ENCODE data around the gene AGFG2.

The AGFG2 gene

GRCh38 chr7:100606313-100606712 lies 67.3 kb downstream of the AGFG2 start:
- peaks cover 10% of the 10 kb centered on the region; the same call in 1 of the 2 replicates for H3K4me1 ChIP-seq (ENCODE audit: insufficient read depth, low read length)
- no peaks in the 10 kb centered on the region for H3K9me3 ChIP-seq (ENCODE audit: control insufficient read depth, insufficient read depth, low read length)
- H3K9ac ChIP-seq (ENCODE audit: low read depth, low read length), result no peak overlapping the region
- H3K36me3 ChIP-seq (ENCODE audit: insufficient read depth, low read length), result no peaks in the 10 kb centered on the region

GRCh38 chr7:100607111-100607510 lies 68.1 kb downstream of the AGFG2 start:
- no peaks in the 10 kb centered on the region for H3K9me3 ChIP-seq (ENCODE audit: control insufficient read depth, insufficient read depth, low read length)
- H3K4me1 ChIP-seq (ENCODE audit: insufficient read depth, low read length), result peaks cover 3% of the 10 kb centered on the region; the same call in 1 of the 2 replicates
- no peak overlapping the region for H3K9ac ChIP-seq (ENCODE audit: low read depth, low read length)
- H3K36me3 ChIP-seq (ENCODE audit: insufficient read depth, low read length), result no peaks in the 10 kb centered on the region

DNA sequence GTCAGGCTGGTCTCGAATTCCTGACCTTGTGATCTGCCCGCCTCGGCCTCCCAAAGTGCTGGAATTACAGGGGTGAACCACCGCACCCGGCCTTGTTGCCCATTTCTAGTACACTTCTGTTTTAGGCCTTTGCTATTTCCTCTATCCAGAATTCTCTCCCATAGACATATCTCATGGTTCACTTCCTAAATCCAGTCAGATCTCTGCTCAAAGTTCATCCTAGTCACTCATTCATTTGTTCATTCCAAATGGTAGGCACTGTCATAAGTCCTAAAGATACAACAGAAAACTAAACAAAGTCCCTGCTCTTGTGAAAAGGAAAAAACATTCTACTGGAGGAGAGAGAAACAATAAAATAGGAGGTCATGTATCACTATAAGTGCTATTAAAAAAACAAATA lies 71.0 kb downstream of the AGFG2 start:
- Histone ChIP-seq H3K36me3 (ENCODE audit: insufficient read depth, low read length) (no peaks in the 10 kb centered on the region), H3K9ac (ENCODE audit: low read depth, low read length) (no peak overlapping the region), H3K9me3 (ENCODE audit: control insufficient read depth, insufficient read depth, low read length) (no peaks in the 10 kb centered on the region), H3K4me1 (ENCODE audit: insufficient read depth, low read length) (no peaks in the 10 kb centered on the region; the same call in 1 of the 2 replicates)

DNA sequence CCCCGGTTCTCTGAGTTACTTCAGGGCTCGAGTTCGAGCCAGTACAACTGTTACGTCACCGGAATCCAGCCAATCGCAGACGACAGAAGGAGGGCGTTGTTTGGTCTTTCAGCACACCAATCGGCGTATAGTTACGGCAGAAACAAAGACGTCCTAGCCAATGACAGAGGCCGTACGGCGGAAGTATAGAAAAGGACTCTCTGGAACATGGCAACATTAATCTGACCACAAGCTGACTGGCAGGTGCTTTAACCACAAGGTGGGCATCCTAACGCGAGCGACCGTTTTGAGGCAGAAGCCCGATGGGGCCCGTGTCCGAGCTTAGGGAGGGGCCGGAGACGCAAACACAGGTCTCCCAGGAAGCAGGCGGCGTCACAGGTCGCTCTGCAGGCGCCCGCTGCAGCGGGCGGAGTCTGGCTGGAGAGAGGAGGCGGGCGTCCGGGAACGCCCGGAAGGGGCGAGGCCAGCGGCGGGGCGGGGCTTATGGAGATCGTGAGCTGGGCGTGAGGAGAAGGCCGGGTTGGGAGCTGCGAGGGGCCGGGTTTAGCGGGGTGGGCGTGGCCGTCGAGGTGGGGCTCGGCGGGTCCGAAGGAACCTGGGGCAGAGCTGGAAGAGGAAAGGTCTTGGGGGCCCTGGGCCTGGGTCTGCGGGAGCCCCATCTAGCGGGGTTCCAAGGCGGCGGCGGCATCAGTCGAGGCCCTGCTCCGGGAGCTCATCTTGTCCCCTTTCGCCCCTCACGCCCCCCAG lies 73.2 kb downstream of the AGFG2 start, which contains the start of gene MOSPD3:
Gene MOSPD3, plus strand, starts transcription at position 558 of the 747 bp plus-strand sequence. CDS start 252 bp downstream, outside the sequence.
- peak within 1 kb of the TSS; percentile 90 for H3K9ac ChIP-seq (ENCODE audit: low read depth, low read length)
- no peaks in the 10 kb centered on the region for H3K4me1 ChIP-seq (ENCODE audit: insufficient read depth, low read length)
- H3K9me3 ChIP-seq (ENCODE audit: control insufficient read depth, insufficient read depth, low read length), result no peaks in the 10 kb centered on the region
- H3K36me3 ChIP-seq (ENCODE audit: insufficient read depth, low read length), result no peaks in the 10 kb centered on the region

DNA sequence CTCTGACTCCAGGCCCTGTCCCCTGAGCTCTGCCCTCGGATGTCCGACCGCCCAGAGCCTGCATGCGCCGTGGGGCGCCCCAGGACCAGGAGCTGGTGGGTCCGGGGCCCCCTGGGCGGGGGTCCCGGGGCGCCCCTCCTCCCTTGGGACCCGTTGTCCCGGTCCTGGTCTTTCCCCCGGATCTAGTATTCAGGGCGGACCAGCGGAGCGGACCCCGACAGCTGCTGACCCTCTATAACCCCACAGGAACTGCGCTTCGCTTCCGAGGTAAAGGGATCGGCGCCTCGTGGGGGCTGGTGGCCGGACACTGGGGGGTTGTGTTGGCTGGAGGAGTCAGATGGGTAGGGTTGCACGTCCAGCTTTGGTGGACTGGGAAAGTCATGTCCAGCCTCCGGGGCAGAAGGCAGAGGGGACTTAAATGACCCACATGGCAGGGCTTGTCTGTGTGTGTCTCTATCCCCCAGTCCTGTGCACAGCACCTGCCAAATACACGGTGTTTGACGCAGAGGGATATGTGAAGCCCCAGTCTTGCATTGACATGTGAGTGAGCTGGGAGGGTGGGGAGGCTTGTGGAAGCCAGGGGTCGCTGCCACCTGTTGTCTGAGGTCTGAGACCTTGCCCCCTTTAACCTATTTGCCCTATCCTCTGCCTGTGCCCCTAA lies 73.9 kb downstream of the AGFG2 start:
- H3K4me1 ChIP-seq (ENCODE audit: insufficient read depth, low read length), result no peaks in the 10 kb centered on the region
- H3K36me3 ChIP-seq (ENCODE audit: insufficient read depth, low read length), result no peaks in the 10 kb centered on the region
- no peaks in the 10 kb centered on the region for H3K9me3 ChIP-seq (ENCODE audit: control insufficient read depth, insufficient read depth, low read length)
- peak overlapping the region; percentile 90 for H3K9ac ChIP-seq (ENCODE audit: low read depth, low read length)

DNA sequence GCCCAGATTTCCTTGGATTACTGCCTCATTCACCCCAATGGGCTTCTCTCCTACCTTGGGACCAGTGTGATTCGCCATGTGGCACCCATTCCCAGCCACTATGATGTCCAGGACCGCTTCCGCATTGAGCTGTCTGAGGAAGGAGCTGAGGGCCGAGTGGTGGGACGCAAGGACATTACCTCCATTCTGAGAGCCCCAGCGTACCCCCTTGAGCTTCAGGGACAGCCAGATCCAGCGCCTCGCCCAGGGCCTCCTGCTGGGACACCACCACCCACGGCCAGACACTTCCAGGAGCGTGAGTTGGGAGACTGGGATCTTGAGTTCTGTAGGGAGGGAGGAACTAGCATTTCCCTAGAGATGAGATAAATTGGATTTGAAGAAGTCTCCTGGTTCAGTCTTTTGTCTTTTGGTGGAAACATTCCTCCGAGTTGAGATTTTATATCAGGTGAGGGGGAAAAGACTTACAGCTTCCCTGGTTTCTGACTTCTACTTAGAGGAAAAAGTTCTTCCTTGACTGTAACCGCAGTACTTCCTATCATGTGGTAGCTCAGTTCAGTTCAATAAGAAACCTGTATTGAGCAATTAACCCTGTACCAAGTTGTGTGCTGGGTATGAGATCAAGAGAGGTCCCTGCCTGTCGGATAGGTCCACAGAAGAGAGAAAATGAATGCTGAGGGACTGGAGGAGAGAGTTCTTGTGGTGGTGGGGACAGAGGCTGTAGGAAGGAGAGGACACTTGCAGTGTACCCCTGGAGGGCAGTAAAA lies 74.6 kb downstream of the AGFG2 start:
- H3K9ac ChIP-seq (ENCODE audit: low read depth, low read length), result peak overlapping the region; percentile 90; the same call in 1 of the 2 replicates
- no peaks in the 10 kb centered on the region for H3K4me1 ChIP-seq (ENCODE audit: insufficient read depth, low read length)
- H3K36me3 ChIP-seq (ENCODE audit: insufficient read depth, low read length), result no peaks in the 10 kb centered on the region
- no peaks in the 10 kb centered on the region for H3K9me3 ChIP-seq (ENCODE audit: control insufficient read depth, insufficient read depth, low read length)

DNA sequence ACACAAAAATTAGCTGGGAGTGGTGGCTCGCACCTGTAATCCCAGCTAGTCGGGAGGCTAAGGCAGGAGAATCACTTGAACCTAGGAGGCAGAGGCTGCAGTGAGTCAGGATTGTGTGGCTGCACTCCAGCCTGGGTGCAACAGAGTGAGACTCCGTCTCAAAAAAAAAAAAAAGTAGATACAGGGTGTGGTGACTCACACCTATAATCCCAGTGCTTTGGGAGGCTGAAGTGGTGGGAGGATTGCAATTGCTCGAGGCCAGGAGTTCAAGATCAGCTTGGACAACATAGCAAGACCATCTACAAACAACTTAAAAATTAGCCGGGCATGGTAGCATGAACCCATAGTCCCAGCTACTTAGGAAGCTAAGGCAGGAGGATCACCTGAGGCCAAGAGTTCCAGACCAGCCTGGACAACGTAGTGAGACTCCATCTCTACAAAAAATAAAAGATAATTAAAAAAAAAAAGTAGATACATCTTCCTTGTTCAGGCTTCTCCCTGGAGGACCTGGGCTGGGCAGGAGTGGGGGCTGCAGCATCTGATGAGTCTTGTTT lies 75.4 kb downstream of the AGFG2 start:
- Histone ChIP-seq H3K9ac (ENCODE audit: low read depth, low read length) (no peak overlapping the region), H3K36me3 (ENCODE audit: insufficient read depth, low read length) (no peaks in the 10 kb centered on the region), H3K4me1 (ENCODE audit: insufficient read depth, low read length) (no peaks in the 10 kb centered on the region), H3K9me3 (ENCODE audit: control insufficient read depth, insufficient read depth, low read length) (no peaks in the 10 kb centered on the region)

Measured in ES-I3 (cell line).